K562 (cell line): Measurements from ENCODE around the gene ZNF627. TPM values are rescaled to one million over a fixed set of nuclear protein-coding genes. Genes with fewer than 3 reads are reported as not detected.

Source experiments
- ATAC-seq: fragments of 200-7000 bp; cut with Tn5 transposase; 3 replicates; pipeline ENCODE4 v1.9.1; 2020; ENCODE audit warnings: moderate library complexity
- BruUV-seq: library from RNA; stranded (reverse); fragments of 400-500 nt; replicated peaks from 2 replicates; lab custom pipeline; 2021; lab: Mats Ljungman, UMichigan
- CTCF ChIA-PET: fragments of 300-600 bp; formaldehyde crosslinking; extraction: SDS; loops from one replicate; lab custom pipeline; 2021; ENCODE audit warnings: low intra/inter-chr PET ratio; lab: Yijun Ruan, JAX
- POLR2A ChIA-PET: fragments of 300-600, 350-650 bp; sonication (Branson Sonifier 250); formaldehyde crosslinking; extraction: SDS; loops from one replicate; lab custom pipeline; 2021; ENCODE audit warnings: antibody characterized with exemption, inconsistent platforms; lab: Yijun Ruan, JAX
- DNase-seq, 4 experiments: peaks; one replicate each; pipeline versions ENCODE4 v3.0.0 to v3.0.0-alpha.2; 2011 to 2018; ENCODE audit warnings: low spot score in 3 of 4, mixed read lengths in 3 of 4; ENCODE audit errors: extremely low read depth in 1 of 4
- FAIRE-seq: peaks from 2 replicates; lab custom pipeline; 2011; peaks lifted over from hg19 to GRCh38; lab: Jason Lieb, UNC
- H2AFZ ChIP-seq: 2 replicates; pipeline ENCODE4 v1.6.0; 2011; ENCODE audit warnings: low read depth, low read length, control low read depth, inconsistent platforms
- H3K27ac ChIP-seq: fragments of 200-600 bp; 3 replicates; pipeline ENCODE4 v1.8.0; 2011; ENCODE audit warnings: low read depth, mild to moderate bottlenecking, control low read depth, inconsistent platforms, low read length, moderate library complexity, mixed read lengths; ENCODE audit errors: extremely low read depth
- H3K27me3 ChIP-seq, 2 experiments: fragments of 300-600 bp in 1 of 2; 2 replicates in 1 of 2; 3 replicates in 1 of 2; pipeline versions ENCODE4 v1.6.0 to v1.8.0; 2011; ENCODE audit warnings: inconsistent platforms in 2 of 2, low read length in 2 of 2, mild to moderate bottlenecking in 1 of 2, mixed read lengths in 1 of 2, moderate library complexity in 1 of 2; ENCODE audit not compliant: control insufficient read depth in 2 of 2, insufficient read depth in 2 of 2
- H3K36me3 ChIP-seq: fragments of 300-600 bp; 3 replicates; pipeline ENCODE4 v1.8.0; 2011; ENCODE audit warnings: mild to moderate bottlenecking, low read length, inconsistent platforms; ENCODE audit not compliant: control insufficient read depth, insufficient read depth
- H3K4me1 ChIP-seq, 2 experiments: fragments of 200-600 bp in 1 of 2; replicated peaks in 1 of 2; 2 replicates in 1 of 2; 3 replicates in 1 of 2; pipeline versions ENCODE4 v1.5.1 to v1.8.0; 2011; ENCODE audit warnings: inconsistent platforms in 2 of 2, low read length in 2 of 2, mild to moderate bottlenecking in 1 of 2, mixed read lengths in 1 of 2, moderate library complexity in 1 of 2; ENCODE audit not compliant: control insufficient read depth in 2 of 2, insufficient read depth in 2 of 2
- H3K4me2 ChIP-seq: 2 replicates; pipeline ENCODE4 v1.6.1; 2011; ENCODE audit warnings: low read length, control low read depth, inconsistent platforms, mixed read lengths; ENCODE audit not compliant: insufficient read depth
- H3K4me3 ChIP-seq: fragments of 200-600 bp; sonication (generic), shearing (Covaris generic); 2 replicates; pipeline ENCODE4 v1.5.1; 2016; ENCODE audit warnings: control low read depth, inconsistent platforms
- H3K79me2 ChIP-seq: fragments of 200-600 bp; 3 replicates; pipeline ENCODE4 v1.8.0; 2011; ENCODE audit warnings: low read length, inconsistent platforms; ENCODE audit not compliant: control insufficient read depth, insufficient read depth
- H3K9ac ChIP-seq, 2 experiments: 2 replicates each; pipeline versions ENCODE4 v1.6.0 to v1.6.1; 2011; ENCODE audit warnings: low read depth in 2 of 2, low read length in 2 of 2, control low read depth in 1 of 2, inconsistent platforms in 1 of 2, mild to moderate bottlenecking in 1 of 2, mixed read lengths in 1 of 2; ENCODE audit not compliant: insufficient read depth in 1 of 2
- H3K9me1 ChIP-seq: one replicate; pipeline ENCODE4 v1.6.0; 2011; ENCODE audit warnings: inconsistent platforms, mild to moderate bottlenecking, low read length, moderate library complexity; ENCODE audit not compliant: control insufficient read depth, insufficient read depth
- H3K9me3 ChIP-seq: replicated peaks from 2 replicates; pipeline ENCODE4 v1.5.1; 2011; ENCODE audit warnings: low read depth, low read length, inconsistent platforms; ENCODE audit not compliant: control insufficient read depth, insufficient read depth
- H4K20me1 ChIP-seq: replicated peaks from 2 replicates; pipeline ENCODE4 v1.6.1; 2011; ENCODE audit warnings: low read length, inconsistent platforms, mixed read lengths; ENCODE audit not compliant: control insufficient read depth, insufficient read depth
- DIDO1 ChIP-seq: fragments of 450-650 bp; IDR thresholded peaks from 2 replicates; pipeline ENCODE4 v1.6.1; 2016; ENCODE audit warnings: low read depth, missing biosample characterization, missing genetic modification characterization
- NEUROD1 ChIP-seq: fragments of 150-350 bp; IDR thresholded peaks from 2 replicates; pipeline ENCODE4 v1.6.1; 2014; ENCODE audit warnings: borderline replicate concordance, low read length, low read depth; ENCODE audit not compliant: partially characterized antibody
- POLR2G ChIP-seq: fragments of 200-400 bp; formaldehyde crosslinking; IDR thresholded peaks from 2 replicates; pipeline ENCODE4 v1.6.1; 2017; ENCODE audit warnings: low read depth, mild to moderate bottlenecking, antibody characterized with exemption, low read length, moderate library complexity
- SUPT5H ChIP-seq: fragments of 450-650 bp; IDR thresholded peaks from 2 replicates; pipeline ENCODE4 v1.6.1; 2016
- TBP ChIP-seq: optimal IDR thresholded peaks from 2 replicates; pipeline ENCODE3; 2011; ENCODE audit warnings: low read depth, low read length, improper control_type of control experiment
- ZBTB17 ChIP-seq: fragments of 450-650 bp; formaldehyde crosslinking; IDR thresholded peaks from 2 replicates; pipeline ENCODE4 v1.4.0; 2020; ENCODE audit warnings: mild to moderate bottlenecking
- ZBTB7A ChIP-seq: IDR thresholded peaks from 2 replicates; pipeline ENCODE4 v1.6.1; 2011; ENCODE audit warnings: low read depth, mild to moderate bottlenecking, low read length, moderate library complexity, borderline replicate concordance; ENCODE audit not compliant: control insufficient read depth
- ZNF780A ChIP-seq: fragments of 250-450 bp; sonication (Bioruptor Pico); IDR thresholded peaks from 2 replicates; pipeline ENCODE4 v1.5.0; 2021; ENCODE audit warnings: mild to moderate bottlenecking
- ZSCAN29 ChIP-seq: fragments of 450-650 bp; IDR thresholded peaks from 2 replicates; pipeline ENCODE4 v1.6.1; 2017
- WGBS: fragments of 100-300 bp; shearing (Covaris generic); methylation state at CpG from one replicate; pipeline ENCODE4 v1.1.6; 2016; ENCODE audit warnings: low coverage, mixed read lengths; ENCODE audit not compliant: insufficient coverage; ENCODE audit errors: missing lambda C conversion rate; 5-methylcytosine and 5-hydroxymethylcytosine counted together
- in situ Hi-C: fragments of 300-500 bp; cut with MboI; formaldehyde crosslinking; loops from 4 replicates; pipeline ENCODE4 v1.15.0; 2018; ENCODE audit warnings: inconsistent platforms, mixed read lengths
- intact Hi-C: fragments of 100-400 bp; cut with micrococcal nuclease; formaldehyde crosslinking; loops from 2 replicates; pipeline ENCODE4 v1.14.2; 2022
- polyA plus RNA-seq, 8 experiments: library from polyadenylated mRNA; depleted of rRNA in 4 of 8; stranded (reverse) in 5 of 8; unstranded in 3 of 8; fragments of >200 nt; fragmentation: Nextera tagmentation in 2 of 8; fragmentation: Illumina TruSeq in 1 of 8; extraction: Ambion mirVana in 2 of 8; extraction: Trizol in 1 of 8; gene quantifications; 2 replicates each; pipeline versions ENCODE4 v1.2.1 to v1.2.3, GENCODE V29; 2011 to 2014; ENCODE audit warnings: inconsistent platforms in 1 of 8, missing spikeins in 1 of 8
- total RNA-seq, 7 experiments: library from RNA; depleted of rRNA in 6 of 7; stranded (reverse); fragments of >200 nt in 6 of 7; fragmentation: Illumina TruSeq in 2 of 7; extraction: Trizol in 2 of 7; gene quantifications; 2 replicates each; pipeline versions ENCODE4 v1.2.1 to v1.2.3, GENCODE V29; 2011 to 2021; ENCODE audit warnings: low replicate concordance in 1 of 7
- TF ChIP-seq, protein P1 (sequence below): fragments of 200-800 bp; sonication (Bioruptor generic); IDR thresholded peaks from 2 replicates; pipeline ENCODE4 v1.6.1; 2017; ENCODE audit warnings: missing genetic modification characterization, missing compliant biosample characterization

ZNF627 gene
- total and polyA plus RNA-seq, 9 of the 15 experiments (the other 6 are each of a cell fraction or from before 2014, with no cell fraction given) = 6.4 to 19.9 (median 10.6) TPM

DNA sequence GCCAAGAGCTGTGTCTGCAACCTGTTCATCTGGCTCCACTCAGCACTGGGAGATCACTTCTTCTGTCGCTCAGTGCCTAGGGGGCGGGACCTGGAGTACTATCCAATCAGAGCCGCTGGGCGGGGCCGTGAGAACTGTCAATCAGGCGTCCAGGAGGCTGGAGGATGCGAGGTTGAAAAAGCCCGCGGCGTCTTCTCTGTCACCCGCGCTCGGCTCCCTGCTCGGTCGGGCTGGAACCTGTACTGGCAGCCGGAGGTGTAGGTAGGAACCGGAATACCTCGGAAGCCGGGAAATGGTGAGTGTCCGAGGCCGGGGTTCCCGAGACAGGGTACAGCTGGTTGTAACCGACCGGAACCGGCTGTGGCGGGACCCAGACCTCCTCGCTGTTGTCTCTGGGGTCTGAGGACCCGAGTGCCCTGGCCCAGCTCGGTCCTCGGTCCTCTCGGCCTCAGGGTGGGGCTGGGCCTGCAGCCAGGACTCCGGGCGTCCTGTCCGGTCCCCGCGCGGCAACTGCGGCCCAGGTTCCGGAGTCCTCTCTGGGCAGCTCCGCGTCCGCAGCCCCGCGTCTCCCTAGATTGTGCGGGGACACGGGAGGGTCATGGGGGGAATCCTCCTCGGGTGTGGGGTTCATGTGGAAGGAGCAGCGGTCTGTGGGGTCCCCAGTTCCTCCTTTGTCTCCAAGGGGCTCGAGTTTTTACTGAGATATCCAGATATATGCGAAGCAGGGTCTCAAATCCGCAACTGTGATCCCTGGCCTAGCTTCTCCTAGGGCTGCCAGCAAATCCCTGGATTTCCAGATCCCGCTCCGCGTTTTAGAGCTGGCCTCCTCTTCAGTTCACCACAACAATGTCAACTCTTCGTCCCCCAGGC is 42.6 kb downstream of the ZNF627 start:
- in situ Hi-C loops = no loop called here
- Histone ChIP-seq H3K79me2 (peaks cover 10% of the 10 kb centered on the region; the same call in 2 of the 3 replicates), H3K9ac (peak overlapping the region; percentile 82 to 97), H2AFZ (peak overlapping the region; percentile 97), H3K4me3 (peak overlapping the region; percentile 85), H3K9me3 (no peaks in the 10 kb centered on the region), H3K27ac (peak overlapping the region; percentile 82), H3K4me2 (peak overlapping the region; percentile 89), H3K9me1 (no peaks in the 10 kb centered on the region), H4K20me1 (no peaks in the 10 kb centered on the region), H3K27me3 (no peaks in the 10 kb centered on the region), H3K36me3 (no peaks in the 10 kb centered on the region), H3K4me1 (peaks cover 5 to 19% of the 10 kb centered on the region in 2 experiments; a peak in 4 of 5 replicates)
- BruUV-seq = TSS peak; percentile 79
- ChIA-PET CTCF (no interaction called here), POLR2A (interaction anchor here (0.5 to 1.4 kb wide), 9 partner anchors 8 to 1245 kb away, joined by 3 to 6 read pairs (median 3); no protein-coding TSS in a partner anchor)
- peak; percentile 99 for ATAC-seq
- intact Hi-C loops = loop anchor here (2.0 kb wide), 1 partner anchor 55 kb away; no protein-coding TSS in a partner anchor
- peak; percentile 98 for DNase-seq
- WGBS = 2% methylated on average over 55 of the region's 55 CpGs
- FAIRE-seq = peak; percentile 99
- TF ChIP-seq ZNF780A (CRISPR knock-in tag) (no peak), ZBTB7A (no peak; the same call in 1 of the 2 replicates), ZBTB17 (CRISPR knock-in tag) (peak; percentile 54; the same call in 1 of the 2 replicates), DIDO1 (tag) (no peak), POLR2G (peak; percentile 94), NEUROD1 (peak; percentile 72), SUPT5H (peak; percentile 80), ZSCAN29 (peak; percentile 70; the same call in 1 of the 2 replicates), TBP (peak; percentile 61)
- TF ChIP-seq, protein P1, sequence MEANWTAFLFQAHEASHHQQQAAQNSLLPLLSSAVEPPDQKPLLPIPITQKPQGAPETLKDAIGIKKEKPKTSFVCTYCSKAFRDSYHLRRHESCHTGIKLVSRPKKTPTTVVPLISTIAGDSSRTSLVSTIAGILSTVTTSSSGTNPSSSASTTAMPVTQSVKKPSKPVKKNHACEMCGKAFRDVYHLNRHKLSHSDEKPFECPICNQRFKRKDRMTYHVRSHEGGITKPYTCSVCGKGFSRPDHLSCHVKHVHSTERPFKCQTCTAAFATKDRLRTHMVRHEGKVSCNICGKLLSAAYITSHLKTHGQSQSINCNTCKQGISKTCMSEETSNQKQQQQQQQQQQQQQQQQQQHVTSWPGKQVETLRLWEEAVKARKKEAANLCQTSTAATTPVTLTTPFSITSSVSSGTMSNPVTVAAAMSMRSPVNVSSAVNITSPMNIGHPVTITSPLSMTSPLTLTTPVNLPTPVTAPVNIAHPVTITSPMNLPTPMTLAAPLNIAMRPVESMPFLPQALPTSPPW = peak; percentile 66
